ENCODE results near the gene BAIAP2L1.

- TF ChIP-seq, protein P1, sequence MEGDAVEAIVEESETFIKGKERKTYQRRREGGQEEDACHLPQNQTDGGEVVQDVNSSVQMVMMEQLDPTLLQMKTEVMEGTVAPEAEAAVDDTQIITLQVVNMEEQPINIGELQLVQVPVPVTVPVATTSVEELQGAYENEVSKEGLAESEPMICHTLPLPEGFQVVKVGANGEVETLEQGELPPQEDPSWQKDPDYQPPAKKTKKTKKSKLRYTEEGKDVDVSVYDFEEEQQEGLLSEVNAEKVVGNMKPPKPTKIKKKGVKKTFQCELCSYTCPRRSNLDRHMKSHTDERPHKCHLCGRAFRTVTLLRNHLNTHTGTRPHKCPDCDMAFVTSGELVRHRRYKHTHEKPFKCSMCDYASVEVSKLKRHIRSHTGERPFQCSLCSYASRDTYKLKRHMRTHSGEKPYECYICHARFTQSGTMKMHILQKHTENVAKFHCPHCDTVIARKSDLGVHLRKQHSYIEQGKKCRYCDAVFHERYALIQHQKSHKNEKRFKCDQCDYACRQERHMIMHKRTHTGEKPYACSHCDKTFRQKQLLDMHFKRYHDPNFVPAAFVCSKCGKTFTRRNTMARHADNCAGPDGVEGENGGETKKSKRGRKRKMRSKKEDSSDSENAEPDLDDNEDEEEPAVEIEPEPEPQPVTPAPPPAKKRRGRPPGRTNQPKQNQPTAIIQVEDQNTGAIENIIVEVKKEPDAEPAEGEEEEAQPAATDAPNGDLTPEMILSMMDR (IDR thresholded peaks at IDR 0.05; ENCODE audit: extremely low read depth in 1 of 2, insufficient read depth in 1 of 2, low read depth in 1 of 2, low read length in 2 of 2), result no peak
- TF ChIP-seq POLR2A (IDR thresholded peaks at IDR 0.05; ENCODE audit: low read depth, low read length), result no peak
- TF ChIP-seq EZH2 (IDR thresholded peaks at IDR 0.05; ENCODE audit: borderline replicate concordance, low read depth, low read length, severe bottlenecking), result no peak
- TF ChIP-seq POLR2AphosphoS5 (IDR thresholded peaks at IDR 0.05; ENCODE audit: insufficient read depth, low read depth, low read length), result no peak
- TF ChIP-seq, protein P2, sequence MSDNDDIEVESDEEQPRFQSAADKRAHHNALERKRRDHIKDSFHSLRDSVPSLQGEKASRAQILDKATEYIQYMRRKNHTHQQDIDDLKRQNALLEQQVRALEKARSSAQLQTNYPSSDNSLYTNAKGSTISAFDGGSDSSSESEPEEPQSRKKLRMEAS (IDR thresholded peaks at IDR 0.05; ENCODE audit: insufficient read depth, insufficient read length), result no peak
- TF ChIP-seq GATA2 (IDR thresholded peaks at IDR 0.05; ENCODE audit: insufficient read depth, insufficient read length, low read depth, low read length), result no peak
- TF ChIP-seq MYC (IDR thresholded peaks at IDR 0.05; ENCODE audit: low read depth, low read length), result no peak
Measured at GRCh38 chr7:98338441-98338840, 62.4 kb downstream of the BAIAP2L1 start.

All from endothelial cell of umbilical vein (primary cell).